Left cardiac atrium (tissue), 4 donors: Measurements from ENCODE around the gene NGEF. TPM values are rescaled to one million over a fixed set of nuclear protein-coding genes. Genes with fewer than 3 reads are reported as not detected.

ENCODE experiments used
- ATAC-seq, 2 donors: fragments of 200-7000 bp; cut with Tn5 transposase; one replicate each; pipeline ENCODE4 v1.9.1; 2020; ENCODE audit warnings: mild to moderate bottlenecking in 2 of 2, moderate library complexity in 2 of 2
- DNase-seq: peaks from one replicate; pipeline ENCODE4 v3.0.0-alpha.2; 2020
- intact Hi-C, 2 donors: fragments of 100-400 bp; cut with DNase I; formaldehyde crosslinking; loops; one replicate each; pipeline versions ENCODE4 v1.14.1 to v1.15.1; 2022 to 2023
- total RNA-seq, 2 donors: library from RNA; stranded (reverse); fragmentation: NEBNext Ultra II Directional; extraction: Animal tissue kit (Norgen Biotek cat#: 25700); gene quantifications; one replicate each; pipeline ENCODE4 v1.2.1, GENCODE V29; 2021
- donor health status: DM: no; HTN: yes; CAD: no.
- donor health status: DM: no; HTN: yes; CAD: no; lungs with severe emphysema.
- donor health status: DM: yes; HTN: yes; CAD: no.
- donor health status: Dilated cardiomyopathy.

Gene NGEF
- total RNA-seq, 2 donors from 2014 or later, result 1.6 TPM

GRCh38 chr2:232949016-232949415 lies 64.0 kb downstream of the NGEF start:
- ATAC-seq (no peak), DNase-seq (no peak)
- intact Hi-C loops, result no loop called here

- intact Hi-C loops, result no loop called here
- DNase-seq (no peak), ATAC-seq (no peak)
Observed at GRCh38 chr2:232942831-232943230, 70.2 kb downstream of the NGEF start.

- ATAC-seq, result no peak
- no peak for DNase-seq
- intact Hi-C loops, result no loop called here
Observed at GRCh38 chr2:232941912-232942594, 71.0 kb downstream of the NGEF start.

- no peak for ATAC-seq
- no peak for DNase-seq
- intact Hi-C loops, result no loop called here
Observed at GRCh38 chr2:232941400-232941799, 71.7 kb downstream of the NGEF start.

- no peak for DNase-seq
- no peak for ATAC-seq
- intact Hi-C loops, result no loop called here
Observed at GRCh38 chr2:232940724-232941123, 72.3 kb downstream of the NGEF start.

GRCh38 chr2:232937278-232937906 lies 75.7 kb downstream of the NGEF start:
- DNase-seq, result no peak
- peak in 1 of 2 donors; percentile 95 for ATAC-seq
- intact Hi-C loops, result no loop called here

- intact Hi-C loops, result no loop called here
- no peak for DNase-seq
Observed at GRCh38 chr2:232931636-232932035, 81.4 kb downstream of the NGEF start.

GRCh38 chr2:232930059-232930400 lies 83.0 kb downstream of the NGEF start:
- intact Hi-C loops, result no loop called here
- ATAC-seq (no peak), DNase-seq (no peak)

More at GRCh38 chr2:232931636-232932035, 81.4 kb downstream of the NGEF start:
- ATAC-seq, result no peak

- DNase-seq (no peak), ATAC-seq (no peak)
- intact Hi-C loops, result no loop called here
Observed at GRCh38 chr2:232929303-232930058, 83.6 kb downstream of the NGEF start.

- ATAC-seq, result no peak
- intact Hi-C loops, result no loop called here
- no peak for DNase-seq
Observed at GRCh38 chr2:232928551-232929302, 84.3 kb downstream of the NGEF start.

GRCh38 chr2:232927793-232928550 lies 85.1 kb downstream of the NGEF start:
- intact Hi-C loops, result no loop called here
- no peak for DNase-seq
- peak in 1 of 2 donors; percentile 9 for ATAC-seq

GRCh38 chr2:232927032-232927792 lies 85.8 kb downstream of the NGEF start:
- DNase-seq, result peak; percentile 72
- intact Hi-C loops, result no loop called here
- ATAC-seq, result peak; percentile 54 to 72

- DNase-seq, result no peak
- ATAC-seq, result no peak
- intact Hi-C loops, result no loop called here
Observed at GRCh38 chr2:232926431-232926939, 86.6 kb downstream of the NGEF start.

- DNase-seq (no peak), ATAC-seq (no peak)
- intact Hi-C loops, result no loop called here
Observed at GRCh38 chr2:232925821-232926156, 87.3 kb downstream of the NGEF start.

GRCh38 chr2:232925153-232925820 lies 87.8 kb downstream of the NGEF start:
- peak in 1 of 2 donors; percentile 61 for ATAC-seq
- intact Hi-C loops, result no loop called here

GRCh38 chr2:232924433-232924832 lies 88.6 kb downstream of the NGEF start:
- DNase-seq (no peak), ATAC-seq (no peak)
- intact Hi-C loops, result no loop called here

More at GRCh38 chr2:232925153-232925820, 87.8 kb downstream of the NGEF start:
- DNase-seq, result no peak

GRCh38 chr2:232920760-232921159 lies 92.3 kb downstream of the NGEF start:
- DNase-seq (no peak), ATAC-seq (no peak)
- intact Hi-C loops, result no loop called here

- DNase-seq, result no peak
- ATAC-seq, result no peak
- intact Hi-C loops, result no loop called here
Observed at GRCh38 chr2:232920055-232920454, 93.0 kb downstream of the NGEF start.
